GM19468 (cell line): ENCODE measurements around the gene SLC19A1.

Experiments
- ATAC-seq: cut with Tn5 transposase; IDR thresholded peaks from one replicate; pipeline ENCODE4 v1.9.1; 2021; ENCODE audit warnings: mild to moderate bottlenecking, moderate library complexity, moderate number of reproducible peaks; ENCODE audit not compliant: unreplicated experiment; ENCODE audit errors: extremely low read depth

Gene SLC19A1

DNA sequence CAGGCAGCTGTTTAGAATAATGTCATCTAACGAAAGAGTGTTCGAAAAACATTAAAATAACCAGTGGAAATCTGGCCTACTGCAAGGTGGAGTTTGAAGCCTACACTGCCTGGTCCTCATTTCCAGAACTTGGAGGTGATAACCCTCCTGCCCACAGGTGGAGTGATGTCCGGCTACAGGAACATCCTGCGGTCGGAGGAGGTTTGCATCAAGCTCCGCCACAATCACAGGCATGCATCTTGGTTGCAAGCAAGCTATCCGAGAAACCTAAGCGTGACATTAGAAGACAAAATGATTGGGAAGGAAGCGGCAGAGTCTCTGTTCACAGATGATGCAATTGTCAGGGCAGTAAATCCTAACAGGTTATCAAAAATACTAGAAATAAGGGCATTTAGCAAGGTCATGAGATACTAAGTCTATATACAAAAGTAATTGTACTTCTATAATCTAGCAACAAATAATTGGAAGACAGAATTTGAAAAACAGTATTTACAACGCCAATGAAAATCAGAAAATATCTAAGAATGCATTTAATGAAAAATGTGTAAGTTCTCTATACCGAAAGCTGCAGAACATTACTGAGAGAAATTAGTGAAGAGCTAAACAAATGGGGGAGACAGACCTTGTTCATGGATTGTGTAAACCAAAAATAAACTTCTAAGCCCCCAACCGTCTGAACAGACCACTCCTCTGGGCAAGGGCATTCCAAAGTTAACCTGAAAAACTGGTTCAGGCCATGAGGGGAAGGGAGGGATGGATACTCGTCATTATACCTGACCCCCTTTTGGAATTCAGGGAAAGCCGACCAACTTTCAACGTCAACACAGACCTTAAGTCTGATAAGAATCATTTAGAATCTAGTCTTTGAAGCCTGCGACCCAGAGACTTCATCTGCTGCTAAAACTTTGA lies 4.7 kb upstream of the SLC19A1 start:
- no peak for ATAC-seq

DNA sequence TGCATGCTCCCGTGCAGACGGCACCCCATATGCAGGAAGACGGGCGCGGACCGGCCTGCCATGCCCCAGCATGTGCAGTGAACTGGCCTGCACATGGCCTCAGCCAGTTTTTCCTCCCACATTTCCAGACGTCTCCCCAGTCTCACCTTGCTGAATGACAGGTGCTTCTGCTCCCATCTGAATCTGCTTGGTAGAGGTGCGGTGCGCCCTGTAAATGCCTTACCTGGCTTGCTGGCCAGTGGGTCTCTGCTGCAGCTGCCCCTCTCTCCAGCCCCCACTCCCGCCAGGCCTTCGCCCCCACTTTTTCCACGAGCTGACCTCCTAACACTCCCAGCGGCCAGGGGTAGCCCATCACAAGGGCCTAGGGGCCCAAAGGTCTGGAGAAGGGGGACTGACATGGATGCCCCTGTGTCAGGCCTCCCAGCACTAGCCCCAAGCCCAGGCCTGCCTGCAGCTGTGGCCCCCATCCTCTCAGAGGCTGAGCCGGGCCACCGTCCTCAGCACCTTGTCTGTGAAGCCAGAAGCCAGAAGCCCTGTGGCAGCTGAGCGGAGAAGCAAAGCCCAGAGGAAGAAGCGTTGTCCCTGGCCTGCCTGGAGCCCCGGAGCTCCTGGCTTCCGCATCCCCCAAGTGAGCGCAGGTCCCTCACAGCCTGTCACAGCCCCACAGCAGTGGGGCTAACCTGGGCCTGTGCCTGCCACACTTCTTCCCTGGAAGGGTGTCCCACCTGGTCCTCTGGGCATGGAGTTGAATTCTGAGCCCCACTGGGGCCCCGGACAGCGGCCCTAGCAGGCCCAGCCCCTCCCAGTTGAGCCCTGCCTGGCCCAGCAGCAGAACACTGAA lies 3.7 kb upstream of the SLC19A1 start:
- ATAC-seq: no peak

DNA sequence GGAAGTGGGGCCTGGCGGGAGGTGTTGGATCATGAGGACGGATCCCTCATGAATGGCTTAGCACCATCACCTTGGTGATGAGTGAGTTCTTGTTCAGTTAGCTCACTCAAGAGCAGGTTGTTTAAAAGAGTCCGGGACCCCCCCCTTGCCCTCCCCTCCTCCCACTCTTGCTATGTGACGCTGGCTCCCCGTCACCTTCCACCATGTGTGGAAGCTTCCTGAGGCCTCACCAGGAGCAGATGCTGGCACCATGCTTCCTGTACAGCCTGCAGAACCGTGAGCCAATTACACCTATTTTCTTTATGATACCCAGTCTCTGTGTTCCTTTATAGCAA lies 3.0 kb upstream of the SLC19A1 start:
- no peak for ATAC-seq

DNA sequence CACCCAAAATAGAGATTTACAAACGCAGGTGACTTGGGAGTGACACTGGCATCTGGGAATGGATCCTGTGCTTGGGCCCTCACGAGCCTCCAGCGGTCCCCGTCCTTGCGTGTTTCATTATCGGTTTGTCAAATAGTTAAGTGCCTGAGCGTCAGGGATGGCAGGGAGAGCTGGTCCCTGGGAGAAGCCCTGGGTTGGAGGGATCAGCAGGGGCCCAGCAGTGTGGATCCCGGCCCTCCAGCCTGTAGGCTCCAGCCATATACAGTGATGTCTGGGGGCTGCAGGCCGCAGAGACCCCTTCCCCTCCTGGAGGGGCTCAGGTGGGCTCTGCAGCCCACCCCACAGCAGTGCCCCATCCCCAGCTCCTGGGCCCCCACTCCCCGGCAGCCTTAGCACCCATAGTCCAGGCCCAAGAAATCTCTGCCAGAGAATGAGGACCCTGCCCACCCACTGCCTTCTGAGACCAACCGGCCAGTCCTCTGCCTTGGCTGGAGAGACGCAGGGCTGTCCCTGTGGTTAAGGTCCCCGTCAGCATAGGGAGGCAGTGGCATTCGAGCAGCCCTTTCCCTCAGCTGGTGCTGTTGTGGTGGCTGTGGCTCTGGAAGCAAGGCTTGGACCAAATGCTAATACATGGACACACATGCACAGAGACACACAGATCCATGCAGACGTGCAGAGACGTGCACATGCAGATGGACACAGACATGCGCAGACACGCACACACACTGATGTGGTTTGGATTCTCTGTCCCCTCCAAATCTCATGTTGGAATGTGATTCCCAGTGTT lies 2.4 kb upstream of the SLC19A1 start:
- no peak for ATAC-seq

DNA sequence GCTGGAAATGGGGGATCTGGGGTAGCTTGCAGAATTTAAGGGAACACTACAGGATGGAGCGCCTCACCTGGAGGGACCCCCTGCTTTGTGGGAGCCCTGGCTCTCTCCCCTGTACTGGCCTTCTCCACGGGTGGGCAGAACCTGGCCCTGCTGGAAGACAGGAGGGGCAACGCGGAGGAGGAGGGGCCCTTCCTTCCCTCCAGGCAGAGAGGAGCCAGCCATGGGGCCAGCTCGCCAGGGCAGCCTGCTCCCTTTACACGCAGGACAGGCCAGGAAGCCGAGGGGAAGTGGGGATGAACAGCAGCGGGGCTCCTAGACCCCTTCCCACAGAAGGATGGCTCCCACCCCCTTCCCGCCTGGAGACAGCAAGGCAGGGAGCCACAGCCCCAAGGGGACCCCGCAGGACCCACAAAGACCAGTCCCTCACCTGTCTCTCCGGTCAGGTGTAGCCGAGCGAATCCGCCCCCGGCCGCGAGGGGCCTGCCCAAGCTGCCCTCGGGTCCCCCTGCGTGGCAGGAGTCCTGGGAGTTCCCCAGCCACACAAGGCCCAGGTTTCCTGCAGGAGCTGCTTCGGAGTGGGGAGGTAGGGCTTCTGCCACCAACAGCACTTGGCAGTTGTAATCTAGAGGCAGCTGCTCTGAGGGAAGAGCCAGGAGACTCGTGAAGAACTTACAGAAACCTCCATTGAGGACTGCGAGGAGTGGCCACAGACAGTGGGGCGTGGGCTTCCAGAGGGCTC lies 1.6 kb upstream of the SLC19A1 start:
- no peak for ATAC-seq

DNA sequence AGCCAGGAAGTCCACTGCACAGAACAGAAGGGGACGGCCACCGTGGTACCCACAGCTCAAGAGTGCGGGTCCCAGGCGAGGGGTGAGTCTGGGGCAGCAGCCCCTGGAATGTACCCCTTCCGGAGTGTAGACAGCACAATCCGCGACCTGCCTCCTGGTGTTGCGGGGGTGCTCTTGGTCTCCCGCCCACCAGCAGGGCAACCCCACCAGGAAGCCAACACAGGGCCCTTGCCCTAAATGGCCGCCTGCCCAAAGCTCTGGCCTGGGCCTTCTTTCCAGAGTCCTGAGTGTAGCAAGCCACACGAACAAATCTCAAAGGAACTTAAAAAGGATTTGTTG lies 1.1 kb upstream of the SLC19A1 start:
- no peak for ATAC-seq

DNA sequence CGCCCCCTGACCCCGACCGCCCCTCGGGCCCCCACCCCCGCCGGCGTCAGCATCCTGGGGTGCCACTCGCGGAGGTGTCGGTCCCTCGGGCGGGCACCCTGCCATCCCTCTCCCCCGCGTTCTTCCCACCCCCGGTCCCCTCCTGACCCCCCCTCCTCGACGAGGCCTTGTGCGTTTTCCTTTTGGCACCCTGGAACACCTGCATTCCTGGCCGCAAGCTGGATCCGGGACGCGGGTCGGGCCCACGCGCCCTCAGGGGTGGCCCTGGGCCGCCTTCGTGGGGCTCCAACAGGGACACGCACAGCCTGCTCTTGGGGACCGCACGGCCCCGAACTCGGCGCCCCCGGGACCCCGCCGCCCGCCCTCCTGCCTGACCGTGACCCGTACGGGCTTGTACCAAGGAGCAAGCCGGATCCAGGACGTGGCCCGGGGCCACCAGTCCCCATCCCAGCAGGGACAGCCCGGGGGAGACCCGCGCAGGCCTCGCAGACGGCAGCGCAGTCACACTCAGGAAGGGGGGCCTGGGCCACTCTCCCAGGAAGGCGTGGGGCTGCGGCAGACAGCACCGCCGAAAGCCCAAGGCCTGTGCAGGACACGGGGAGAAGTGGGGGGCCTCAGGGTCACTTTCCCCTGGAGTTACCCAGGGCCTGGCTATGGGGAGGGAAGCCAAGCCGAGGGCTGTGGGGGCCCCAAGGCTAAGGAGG lies 579 bp upstream of the SLC19A1 start:
- ATAC-seq: no peak

DNA sequence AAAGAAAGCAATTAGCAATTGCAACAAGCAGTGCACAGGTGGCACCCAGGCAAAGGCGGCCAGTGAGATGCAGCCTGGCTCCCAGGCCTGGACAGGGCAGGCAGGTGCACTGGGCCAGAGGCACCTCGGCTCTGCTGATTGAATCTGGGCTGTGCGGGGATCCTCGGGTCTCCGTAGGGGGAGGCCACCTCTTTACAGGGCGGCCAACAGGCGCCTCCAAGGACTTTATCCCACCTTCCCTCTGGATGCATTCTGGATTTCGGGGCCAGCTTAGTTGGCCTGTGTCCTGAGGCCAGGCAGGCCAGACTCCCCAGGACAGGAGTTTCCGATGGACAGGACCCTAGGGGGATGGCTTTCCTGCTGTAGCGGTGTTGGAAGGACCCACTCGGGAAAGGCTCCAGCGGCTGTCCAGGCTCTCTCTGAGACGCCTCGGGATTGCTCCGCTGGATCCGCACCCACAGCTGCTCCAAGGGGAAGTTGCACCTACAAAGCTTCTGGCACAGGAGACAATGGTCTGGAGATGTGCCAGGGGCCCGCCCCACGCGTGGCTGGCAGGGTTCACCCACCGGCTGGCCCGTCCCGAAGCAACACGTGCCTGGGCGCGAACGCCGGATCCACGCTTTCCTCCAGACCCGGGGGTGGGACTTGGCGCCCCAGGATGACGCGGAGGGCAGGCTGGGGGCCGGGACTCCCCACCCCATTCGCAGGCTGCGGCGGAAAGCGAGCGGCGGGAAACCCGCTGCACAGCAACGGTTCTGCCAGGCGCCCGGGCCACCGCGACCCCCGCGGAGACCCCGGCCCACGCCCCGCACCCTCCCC lies 810 bp downstream of the SLC19A1 start:
- no peak for ATAC-seq

DNA sequence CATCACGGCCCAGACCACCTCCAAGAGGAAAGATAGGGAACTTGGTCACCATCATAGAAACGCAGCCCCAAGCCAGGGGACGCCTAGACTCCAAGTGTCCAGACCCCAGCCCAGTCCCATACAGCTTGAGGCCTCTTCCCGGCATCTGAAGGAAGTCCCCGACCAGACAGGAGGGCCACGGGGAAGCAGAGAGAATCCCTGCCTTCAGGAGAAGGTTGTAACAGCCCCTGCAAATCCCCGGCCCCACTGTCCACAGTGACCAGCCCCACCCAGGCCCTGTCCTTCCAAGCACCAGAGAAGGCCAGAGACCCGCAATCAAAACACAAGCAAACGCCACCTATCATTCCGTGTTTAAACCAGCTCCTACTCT lies 1.7 kb downstream of the SLC19A1 start:
- no peak for ATAC-seq

DNA sequence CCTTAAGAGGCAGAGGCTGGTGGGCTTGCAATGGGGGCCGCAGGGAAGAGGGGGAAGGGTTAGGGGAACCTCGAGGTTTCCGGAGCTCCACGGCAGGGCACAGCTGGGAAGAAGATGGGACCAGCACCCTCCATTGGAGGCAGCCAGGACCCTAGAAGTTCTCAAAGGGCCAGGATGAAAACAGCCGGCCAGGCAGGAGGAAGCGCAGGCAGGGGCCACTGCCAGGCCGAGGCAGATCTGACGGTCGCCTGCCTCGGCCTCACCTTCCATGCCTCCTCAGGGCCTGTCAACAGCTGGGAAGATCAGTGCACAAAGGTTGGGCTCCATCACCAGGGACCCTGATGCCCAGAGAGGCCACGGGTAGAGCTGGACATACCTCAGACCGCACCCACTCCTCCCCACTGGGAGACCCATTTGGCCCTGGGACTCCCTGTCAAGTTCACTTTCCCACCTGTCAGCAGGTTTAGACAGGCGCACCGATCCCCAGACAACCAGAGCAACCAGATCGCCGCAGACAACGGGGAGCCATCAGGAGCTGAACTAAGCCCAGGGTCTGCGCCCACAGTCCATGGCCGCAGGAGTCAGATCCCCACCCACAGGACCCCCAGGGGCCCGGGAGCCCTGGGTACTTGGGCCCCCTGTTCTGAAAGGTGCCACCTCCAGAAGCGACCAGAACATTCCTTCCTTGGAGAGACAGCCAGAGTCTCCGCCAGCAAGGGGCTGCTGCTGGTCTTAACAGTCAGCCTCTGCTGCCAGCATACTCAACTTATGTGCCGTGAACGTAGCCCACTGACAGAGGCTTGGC lies 2.2 kb downstream of the SLC19A1 start:
- no peak for ATAC-seq

DNA sequence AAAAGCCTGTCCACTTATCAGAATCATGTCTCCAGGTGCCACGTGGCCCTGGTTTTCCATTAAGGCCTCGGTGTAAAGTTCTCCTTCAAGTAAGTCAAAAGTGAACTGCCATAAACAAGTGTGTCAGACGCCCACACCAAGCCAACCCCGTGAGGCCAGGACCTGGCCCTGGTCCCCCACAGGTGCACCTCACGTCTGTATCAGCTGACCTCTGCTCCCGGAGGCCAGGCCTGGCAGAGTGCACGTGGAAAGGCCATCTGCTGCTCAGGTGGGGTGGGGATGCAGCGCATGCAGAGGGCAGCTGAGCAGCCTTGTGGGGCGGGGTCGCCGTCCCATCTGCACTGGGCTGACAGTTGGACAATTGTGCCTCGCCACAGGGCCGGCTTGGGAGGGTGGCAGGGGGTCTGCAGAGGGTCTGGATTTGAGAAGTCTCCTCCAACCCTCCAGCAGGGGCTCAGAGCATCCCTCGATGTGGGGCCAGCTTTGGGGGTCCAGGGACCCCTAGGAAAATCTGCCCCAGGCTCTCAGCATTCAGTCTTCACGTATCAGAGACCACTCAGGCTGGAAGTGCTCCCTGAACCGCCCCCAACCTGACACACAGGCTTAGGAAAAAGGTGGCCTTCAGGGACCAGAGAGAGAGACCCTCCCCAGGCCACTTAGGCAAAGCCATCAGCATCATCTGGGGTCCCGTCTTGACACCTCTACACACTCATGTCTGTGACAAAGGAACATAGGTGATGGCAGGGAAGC lies 3.0 kb downstream of the SLC19A1 start:
- no peak for ATAC-seq

DNA sequence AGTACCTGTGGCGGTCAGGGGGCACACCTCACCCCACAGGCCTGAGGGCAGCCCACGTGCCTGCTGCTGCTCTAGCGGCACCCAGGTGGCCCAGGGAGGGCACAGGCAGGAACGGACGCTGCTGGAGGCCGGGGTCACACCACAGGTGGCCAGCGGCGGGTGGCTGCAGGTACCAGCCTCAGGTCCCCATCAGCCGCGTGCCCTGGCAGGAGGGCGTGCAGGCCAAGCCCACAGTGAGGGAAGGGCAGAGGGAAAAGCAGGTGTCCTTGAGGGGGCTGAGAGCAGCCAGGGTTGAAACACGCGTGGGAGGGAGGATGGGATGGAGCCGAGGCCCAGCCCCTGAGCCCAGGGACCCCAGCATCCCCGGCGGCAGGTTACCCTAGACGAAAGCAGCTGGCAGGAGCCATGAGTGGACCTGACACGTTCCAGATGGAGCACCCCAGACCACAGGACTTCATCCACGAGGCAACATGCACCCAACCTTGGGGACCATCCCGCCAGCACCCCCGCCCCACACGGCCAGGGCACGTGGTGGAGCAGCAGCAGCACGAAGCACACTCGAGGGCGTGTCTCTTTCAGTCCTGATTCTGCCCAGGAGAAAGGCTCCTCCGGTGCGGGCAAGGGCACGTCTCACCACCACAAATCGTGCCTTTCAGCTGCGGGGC lies 3.7 kb downstream of the SLC19A1 start:
- no peak for ATAC-seq

DNA sequence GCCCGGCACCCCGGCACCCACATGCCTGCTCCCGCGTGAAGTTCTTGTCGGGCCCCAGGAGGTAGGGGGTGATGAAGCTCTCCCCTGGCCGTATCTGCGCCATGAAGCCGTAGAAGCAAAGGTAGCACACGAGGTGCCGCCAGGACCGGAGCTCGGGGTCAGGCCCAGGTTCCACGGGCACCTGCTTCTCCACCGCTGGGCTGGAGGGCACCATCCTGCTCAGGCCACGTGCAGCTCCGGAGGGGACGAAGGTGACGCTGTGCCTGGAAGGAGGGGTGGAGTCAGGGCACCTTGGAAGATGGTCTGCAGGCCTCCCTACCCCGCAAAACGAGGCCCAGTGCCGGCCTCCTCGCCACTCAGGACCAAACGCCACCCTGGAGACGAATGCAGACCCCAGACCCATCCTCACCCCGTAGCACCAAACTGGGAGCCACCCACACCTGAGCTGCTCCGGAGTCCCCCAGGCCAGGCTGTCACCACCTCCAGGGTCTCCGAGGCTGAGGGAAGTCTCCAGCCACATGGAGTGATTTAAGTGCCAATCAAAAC lies 4.4 kb downstream of the SLC19A1 start:
- ATAC-seq: no peak

DNA sequence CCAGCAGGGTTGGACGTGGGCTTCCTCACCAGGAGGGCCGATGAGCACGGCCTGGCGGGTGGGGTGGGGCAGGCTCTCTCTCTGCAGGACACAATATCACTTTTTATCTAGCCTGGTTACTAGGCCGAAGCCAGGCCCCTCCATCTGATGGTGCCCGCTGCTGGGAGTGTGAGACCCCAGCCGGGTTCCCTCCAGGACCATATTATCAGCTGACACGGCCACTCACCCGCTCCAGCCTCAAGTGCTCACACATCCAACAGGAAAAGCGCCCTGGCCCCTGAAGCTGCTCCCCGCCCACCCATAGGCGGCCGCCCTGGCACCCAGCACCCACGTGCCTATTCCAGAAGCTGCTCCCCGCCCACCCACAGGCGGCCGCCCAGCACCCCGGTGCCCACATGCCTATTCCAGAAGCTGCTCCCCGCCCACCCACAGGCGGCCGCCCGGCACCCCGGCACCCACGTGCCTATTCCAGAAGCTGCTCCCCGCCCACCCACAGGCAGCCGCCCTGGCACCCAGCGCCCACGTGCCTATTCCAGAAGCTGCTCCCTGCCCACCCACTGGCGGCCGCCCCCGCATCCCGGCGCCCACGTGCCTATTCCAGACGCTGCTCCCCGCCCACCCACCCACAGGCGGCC lies 5.0 kb downstream of the SLC19A1 start:
- ATAC-seq: no peak

DNA sequence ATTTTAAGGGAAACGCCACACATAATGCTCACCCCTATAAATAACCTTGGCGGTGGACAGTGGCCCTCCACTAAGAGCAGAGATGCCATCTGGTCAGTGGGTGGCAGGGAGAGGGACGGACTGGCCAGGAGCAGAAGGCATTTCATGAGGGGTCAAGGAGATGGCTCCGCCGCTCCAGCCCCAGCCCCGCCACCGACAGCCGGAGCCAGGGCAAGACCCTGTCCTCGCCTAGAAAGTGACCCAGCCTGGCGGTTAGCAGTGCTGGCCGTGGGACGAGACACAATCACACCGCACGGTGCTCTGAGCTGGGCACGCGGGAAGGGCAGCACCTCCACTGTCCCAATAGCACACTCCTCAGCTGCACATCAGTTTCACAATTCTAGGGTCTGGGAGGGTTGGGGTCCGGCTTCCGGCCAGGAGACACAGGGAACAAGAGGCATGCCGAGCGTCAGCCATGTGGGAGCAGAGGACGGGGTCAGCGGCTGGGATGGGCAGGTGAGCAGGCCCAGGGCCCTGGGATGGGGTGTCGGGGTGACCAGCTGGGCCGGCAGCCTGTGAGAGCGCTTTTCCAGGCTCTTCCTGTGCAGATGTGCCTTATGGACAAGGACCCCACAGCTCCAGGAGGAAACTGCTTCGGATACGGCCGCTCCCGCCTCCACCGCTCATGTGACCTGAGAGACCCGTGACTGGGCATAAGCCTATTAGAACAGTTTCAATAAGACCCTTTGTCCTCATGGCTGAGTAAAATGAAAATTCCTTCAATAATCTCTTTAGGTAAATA lies 5.7 kb downstream of the SLC19A1 start:
- ATAC-seq: no peak
